GM21367 (cell line): ENCODE measurements around the gene TOPORS.
A peak's percentile ranks its signal among the peaks of the same experiment; 100 is the strongest.
"Not testable (repeated sequence)": the region's sequence is repeated elsewhere in the genome, so short reads cannot be mapped to it uniquely, and the experiment has no call there.

Experiments
- ATAC-seq: cut with Tn5 transposase; IDR thresholded peaks from one replicate; pipeline ENCODE4 v1.9.1; 2021; ENCODE audit not compliant: unreplicated experiment

TOPORS gene

GRCh38 chr9:32566770-32567169, 14.4 kb upstream of the TOPORS start:
- no peak for ATAC-seq

GRCh38 chr9:32565967-32566366, 13.6 kb upstream of the TOPORS start:
- ATAC-seq, result no peak

GRCh38 chr9:32558408-32558934, 6.1 kb upstream of the TOPORS start:
- no peak for ATAC-seq

GRCh38 chr9:32554591-32554990, 2.2 kb upstream of the TOPORS start:
- no peak for ATAC-seq

- ATAC-seq, result no peak
These were observed 1.7 kb upstream of the TOPORS start for GRCh38 chr9:32554107-32554506.

- peak; percentile 6 for ATAC-seq
These were observed 922 bp downstream of the TOPORS start for GRCh38 chr9:32551276-32552051.

- peak; percentile 56 for ATAC-seq
These were observed 1.7 kb downstream of the TOPORS start for GRCh38 chr9:32550562-32551275.

GRCh38 chr9:32550150-32550561, 2.2 kb downstream of the TOPORS start:
- ATAC-seq, result no peak

- ATAC-seq, result not testable (repeated sequence)
These were observed 4.2 kb downstream of the TOPORS start for GRCh38 chr9:32548213-32548612.

GRCh38 chr9:32545884-32546283, 6.5 kb downstream of the TOPORS start:
- ATAC-seq, result no peak

GRCh38 chr9:32543047-32543446, 9.3 kb downstream of the TOPORS start:
- no peak for ATAC-seq

- ATAC-seq, result no peak
These were observed 18.6 kb downstream of the TOPORS start for GRCh38 chr9:32533816-32534215.

- no peak for ATAC-seq
These were observed 19.1 kb downstream of the TOPORS start for GRCh38 chr9:32533336-32533735.

GRCh38 chr9:32526707-32527048, 25.7 kb downstream of the TOPORS start:
- ATAC-seq, result no peak

GRCh38 chr9:32526041-32526706, 26.2 kb downstream of the TOPORS start, which contains the start of gene RIGI:
RIGI (minus strand) TSS chr9:32526196; CDS start chr9:32526166, 30 bp downstream.
- ATAC-seq, result peak; percentile 72

- no peak for ATAC-seq
These were observed 26.7 kb downstream of the TOPORS start for GRCh38 chr9:32525709-32526030.

GRCh38 chr9:32524892-32525708, 27.3 kb downstream of the TOPORS start:
- ATAC-seq, result peak; percentile 19

GRCh38 chr9:32524558-32524891, 27.9 kb downstream of the TOPORS start:
- ATAC-seq, result not testable (repeated sequence)

GRCh38 chr9:32523910-32524309, 28.5 kb downstream of the TOPORS start:
- no peak for ATAC-seq

GRCh38 chr9:32518276-32518675, 34.1 kb downstream of the TOPORS start:
- no peak for ATAC-seq

- no peak for ATAC-seq
These were observed 36.1 kb downstream of the TOPORS start for GRCh38 chr9:32516241-32516640.
